GM19395 (cell line): ENCODE measurements around the gene OR5M11.
"Not testable (repeated sequence)": the region's sequence is repeated elsewhere in the genome, so short reads cannot be mapped to it uniquely, and the experiment has no call there.

Experiments used
- ATAC-seq: cut with Tn5 transposase; IDR thresholded peaks from one replicate; pipeline ENCODE4 v1.9.1; 2021; ENCODE audit warnings: mild to moderate bottlenecking, moderate library complexity; ENCODE audit not compliant: unreplicated experiment

The OR5M11 gene

DNA sequence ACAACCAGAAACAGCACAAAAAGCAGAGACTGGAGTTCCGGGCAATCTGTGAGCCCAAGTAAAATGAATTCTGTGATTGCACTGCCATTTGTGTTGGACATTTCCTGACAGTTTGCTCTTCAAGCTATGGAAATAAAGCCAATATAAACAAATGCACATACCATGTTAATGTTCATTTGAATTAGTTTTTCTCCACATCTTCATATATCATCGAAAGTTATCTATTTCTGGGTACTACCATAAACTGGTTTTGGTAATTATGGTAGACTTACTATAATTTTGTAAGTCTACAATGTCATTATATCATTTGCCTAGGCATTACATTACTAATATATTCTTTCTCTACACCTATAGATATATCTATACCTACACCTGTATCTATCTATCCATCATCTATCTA lies at the start of gene OR5M11:
TSS of gene OR5M11 (minus strand) at position 101 of the 400 bp plus-strand sequence. CDS start at position 101, 0 bp downstream.
- ATAC-seq = no peak

DNA sequence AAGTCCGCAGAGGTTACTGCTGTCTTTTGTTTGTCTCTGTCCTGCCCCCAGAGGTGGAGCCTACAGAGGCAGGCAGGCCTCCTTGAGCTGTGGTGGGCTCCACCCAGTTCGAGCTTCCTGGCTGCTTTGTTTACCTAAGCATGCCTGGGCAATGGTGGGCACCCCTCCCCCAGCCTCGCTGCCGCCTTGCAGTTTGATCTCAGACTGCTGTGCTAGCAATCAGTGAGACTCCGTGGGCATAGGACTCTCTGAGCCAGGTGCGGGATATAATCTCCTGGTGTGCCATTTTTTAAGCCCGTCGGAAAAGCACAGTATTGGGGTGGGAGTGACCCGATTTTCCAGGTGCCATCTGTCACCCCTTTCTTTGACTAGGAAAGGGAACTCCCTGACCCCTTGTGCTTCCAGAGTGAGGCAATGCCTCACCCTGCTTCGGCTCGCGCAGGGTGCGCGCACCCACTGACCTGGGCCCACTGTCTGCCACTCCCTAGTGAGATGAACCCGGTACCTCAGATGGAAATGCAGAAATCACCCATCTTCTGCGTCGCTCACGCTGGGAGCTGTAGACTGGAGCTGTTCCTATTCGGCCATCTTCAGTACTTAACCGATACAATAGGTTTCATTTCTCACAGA lies 49.1 kb upstream of the OR5M11 start:
- ATAC-seq = not testable (repeated sequence)

DNA sequence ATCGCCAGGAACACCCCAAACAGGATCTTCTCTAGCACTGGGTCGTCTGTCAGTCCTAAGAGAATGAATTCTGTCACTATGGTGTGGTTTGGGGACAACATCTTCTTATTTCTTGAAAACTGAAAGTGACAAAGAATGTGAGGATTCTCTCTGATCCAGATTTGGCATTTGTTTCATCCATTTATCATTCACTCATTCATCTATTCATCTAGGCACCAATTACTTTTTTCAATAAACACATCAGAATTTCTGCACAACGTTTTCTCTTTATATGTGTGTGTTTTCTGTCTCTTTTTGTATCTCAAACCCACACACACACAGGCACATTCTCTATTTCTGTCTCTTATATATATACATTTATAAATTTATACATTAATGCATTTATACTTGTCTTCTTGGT lies 34.6 kb upstream of the OR5M11 start, which contains the start of gene OR5M10:
TSS of gene OR5M10 (minus strand) at position 101 of the 400 bp plus-strand sequence. CDS start at position 101, 0 bp downstream.
- no peak for ATAC-seq

DNA sequence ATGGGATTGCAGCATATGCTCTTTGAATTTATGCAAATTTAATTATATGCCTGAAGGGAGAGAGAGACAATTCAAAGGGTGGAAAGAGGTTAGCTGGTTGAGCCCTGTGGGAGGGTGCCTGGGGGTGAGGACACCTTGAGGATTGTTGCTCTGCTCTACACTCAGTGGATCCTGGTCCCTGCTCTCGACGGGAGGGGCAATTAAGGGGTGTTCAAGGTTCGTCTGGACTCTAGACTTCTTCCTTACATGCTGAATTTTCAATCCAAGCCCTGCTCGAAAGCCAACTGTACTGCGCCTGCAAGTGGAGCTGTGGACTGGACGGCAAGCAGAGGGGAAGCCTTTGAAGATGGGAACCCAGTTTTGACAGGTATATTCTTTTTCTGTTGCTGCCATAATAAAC lies 15.5 kb upstream of the OR5M11 start:
- no peak for ATAC-seq

DNA sequence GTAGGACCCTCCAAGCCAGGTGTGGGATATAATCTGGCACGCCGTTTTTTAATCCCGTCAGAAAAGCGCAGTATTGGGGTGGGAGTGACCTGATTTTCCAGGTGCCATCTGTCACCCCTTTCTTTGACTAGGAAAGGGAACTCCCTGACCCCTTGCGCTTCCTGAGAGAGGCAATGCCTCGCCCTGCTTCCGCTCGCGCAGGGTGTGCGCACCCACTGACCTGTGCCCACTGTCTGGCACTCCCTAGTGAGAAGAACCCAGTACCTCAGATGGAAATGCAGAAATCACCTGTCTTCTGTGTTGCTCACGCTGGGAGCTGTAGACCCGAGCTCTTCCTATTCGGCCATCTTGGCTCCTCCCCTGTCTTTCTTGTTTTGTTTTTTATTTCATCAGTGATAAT lies 11.6 kb upstream of the OR5M11 start:
- not testable (repeated sequence) for ATAC-seq

DNA sequence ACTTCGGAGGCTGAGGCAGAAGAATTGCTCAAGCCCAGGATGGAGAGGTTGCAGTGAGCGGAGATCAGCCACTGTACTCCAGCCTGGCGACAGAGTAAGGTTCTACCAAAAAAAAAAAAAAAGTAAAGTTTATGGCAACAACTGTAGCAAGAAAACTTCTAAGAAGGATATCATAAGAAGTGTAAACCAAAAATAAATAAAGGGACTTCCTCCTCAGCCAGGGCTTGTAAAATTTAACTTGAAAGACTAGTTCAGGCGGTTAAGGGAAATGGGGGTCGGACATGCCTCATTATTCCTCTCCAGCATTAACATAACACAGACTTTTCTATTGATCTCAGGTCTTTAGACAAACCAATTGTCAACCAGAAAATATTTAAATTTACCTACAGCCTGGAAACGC lies 2.5 kb upstream of the OR5M11 start:
- no peak for ATAC-seq

DNA sequence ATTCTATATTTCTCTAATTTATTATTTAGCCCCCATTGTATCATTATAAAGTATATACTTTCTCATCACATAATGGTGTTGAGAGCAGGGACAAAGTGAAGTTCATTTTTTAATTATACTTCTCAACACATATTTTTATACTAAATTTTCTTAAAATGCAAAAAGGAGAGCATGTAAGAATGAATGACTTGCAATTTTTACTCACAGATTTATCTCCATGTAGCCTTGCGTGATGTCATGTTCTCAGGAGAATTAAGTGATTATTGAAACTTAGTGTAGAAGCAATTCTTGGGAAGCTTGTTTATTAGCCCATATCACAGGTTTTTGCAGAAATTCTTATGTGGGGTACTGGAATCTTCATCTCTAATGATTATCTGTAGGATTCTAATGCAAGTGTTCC lies 682 bp upstream of the OR5M11 start:
- no peak for ATAC-seq

DNA sequence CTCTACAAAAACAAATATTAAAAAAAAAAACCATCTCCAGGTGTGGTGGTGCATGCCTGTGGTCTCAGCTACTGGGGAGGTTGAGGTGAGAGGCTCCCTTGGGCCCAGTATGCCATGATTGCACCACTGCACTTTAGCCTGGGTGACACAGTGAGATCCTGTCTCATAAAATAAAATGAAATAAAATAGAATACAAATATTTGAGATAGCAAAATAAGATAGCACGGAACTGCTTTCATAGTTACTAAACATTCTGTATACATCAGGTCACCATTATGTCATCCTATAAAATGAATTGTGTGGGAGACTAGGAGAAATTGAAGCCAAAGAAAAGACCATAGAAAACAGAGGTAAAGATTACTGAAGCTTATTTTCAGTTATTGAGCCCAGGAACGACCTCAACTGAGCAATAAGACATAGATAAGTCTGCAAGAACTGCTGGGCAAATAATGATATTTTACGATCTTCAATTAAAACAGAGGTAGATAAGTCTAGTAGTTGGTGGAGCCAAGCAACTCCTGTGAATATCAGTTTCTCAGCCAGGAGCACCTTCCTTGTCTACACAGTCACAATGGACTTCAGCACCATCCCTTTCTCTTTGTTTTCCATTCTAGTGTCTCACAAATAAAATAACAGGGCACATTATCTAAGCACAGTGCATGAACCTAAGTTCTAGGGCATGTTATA lies 9.9 kb downstream of the OR5M11 start:
- no peak for ATAC-seq

DNA sequence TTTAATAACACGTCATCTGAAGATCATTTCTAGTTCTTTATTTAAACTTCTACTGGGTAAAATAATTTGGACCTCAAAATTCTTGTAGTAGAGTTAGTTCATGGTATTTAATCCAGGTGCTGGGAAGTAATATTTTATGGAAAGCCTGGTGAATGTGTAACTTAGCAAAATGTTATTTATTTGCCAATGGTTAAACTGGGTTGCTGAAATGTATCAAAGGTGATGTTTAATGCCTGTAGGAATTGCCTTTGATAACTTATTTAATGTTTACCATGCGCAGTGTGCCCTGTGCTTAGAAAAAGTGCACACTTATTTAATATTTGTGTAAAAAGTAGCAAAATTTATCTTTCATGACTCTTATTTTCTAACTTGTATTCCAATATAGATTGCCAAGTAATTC lies 11.2 kb downstream of the OR5M11 start:
- no peak for ATAC-seq

DNA sequence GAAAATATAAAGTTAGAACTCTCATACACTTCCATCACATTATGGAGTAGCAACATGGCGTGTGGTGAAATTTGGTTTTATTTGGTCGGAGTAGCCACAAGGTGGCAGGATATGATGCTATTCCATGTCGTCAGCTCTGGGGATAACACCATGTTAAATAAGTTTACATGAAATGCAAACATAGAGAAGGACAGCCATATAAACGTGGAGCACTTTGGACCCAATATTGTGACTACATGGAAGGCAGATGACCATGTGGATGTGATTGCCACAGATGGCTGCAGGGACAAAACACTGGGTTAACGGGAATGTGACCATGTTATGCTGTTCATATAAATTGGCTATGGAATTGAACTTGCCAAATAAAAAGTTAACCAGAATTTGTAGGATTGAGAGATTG lies 21.0 kb downstream of the OR5M11 start:
- no peak for ATAC-seq

DNA sequence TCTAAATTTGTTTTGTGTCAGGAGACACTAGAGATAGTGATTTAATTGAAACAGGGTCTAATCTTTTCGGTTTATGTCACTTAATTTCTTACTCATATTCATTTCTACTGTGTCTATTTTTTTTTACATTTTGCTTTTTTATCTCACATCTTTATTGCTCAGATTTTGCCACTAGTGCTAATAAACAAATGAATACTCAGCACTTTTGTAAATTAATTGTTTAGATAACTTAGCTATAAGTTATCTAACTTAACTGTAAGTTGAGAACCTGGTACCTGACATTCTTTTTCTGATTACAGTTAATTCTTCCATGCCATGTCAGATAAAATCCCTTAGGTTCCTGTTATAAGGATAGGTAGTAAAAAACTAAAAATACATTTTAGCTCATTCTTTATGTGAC lies 29.8 kb downstream of the OR5M11 start:
- no peak for ATAC-seq

DNA sequence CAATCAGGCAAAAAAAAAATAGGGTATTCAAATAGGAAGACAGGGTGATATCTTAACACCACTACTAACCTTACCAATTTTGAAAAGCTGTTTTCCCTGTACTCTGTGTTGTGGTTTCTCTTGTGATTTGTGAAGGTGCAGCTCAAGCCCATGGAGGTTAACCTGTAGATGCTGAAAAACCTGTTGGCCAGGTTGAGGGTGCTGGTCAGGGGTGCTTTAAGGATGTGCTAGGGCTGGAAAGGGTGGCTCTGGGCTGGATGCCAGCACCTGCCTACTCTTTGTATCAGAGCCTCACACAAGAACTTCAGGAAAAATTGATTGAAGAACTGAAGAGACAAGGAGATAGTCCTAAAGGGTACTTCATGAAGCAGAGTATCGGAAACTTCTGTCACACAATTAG lies 33.6 kb downstream of the OR5M11 start:
- no peak for ATAC-seq

DNA sequence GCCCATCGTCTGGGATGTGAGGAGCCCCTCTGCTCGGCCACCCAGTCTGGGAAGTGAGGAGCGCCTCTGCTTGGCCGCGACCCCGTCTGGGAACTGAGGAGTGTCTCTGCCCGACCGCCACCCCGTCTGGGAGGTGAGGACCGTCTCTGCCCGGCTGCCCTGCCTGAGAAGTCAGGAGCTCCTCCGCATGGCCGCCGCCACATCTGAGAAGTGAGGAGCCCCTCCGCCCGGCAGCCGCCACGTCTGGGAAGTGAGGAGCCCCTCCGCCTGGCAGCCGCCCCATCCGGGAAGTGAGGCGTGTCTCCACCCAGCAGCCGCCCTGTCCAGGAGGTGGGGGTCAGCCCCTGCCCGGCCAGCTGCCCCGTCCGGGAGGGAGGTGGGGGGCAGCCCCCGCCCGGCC lies 46.0 kb downstream of the OR5M11 start:
- no peak for ATAC-seq

DNA sequence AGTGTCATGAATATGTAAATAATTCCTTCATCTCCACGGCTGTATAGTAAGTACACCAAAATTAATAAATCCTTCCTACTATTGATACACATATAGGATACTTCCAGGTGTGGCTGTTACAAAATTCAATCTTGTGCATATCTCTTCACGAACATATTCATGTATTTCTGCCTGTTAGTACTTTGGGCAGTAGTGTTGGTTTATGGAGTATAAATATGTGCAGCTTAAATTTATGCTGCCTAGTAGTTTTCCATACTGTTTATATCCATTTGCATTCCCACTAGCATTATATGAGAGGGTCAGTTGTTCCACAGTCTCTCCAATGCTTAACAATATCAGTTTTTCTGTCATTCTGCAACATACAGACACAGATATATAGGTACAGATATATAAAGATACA lies 47.9 kb downstream of the OR5M11 start:
- ATAC-seq = no peak
